ENCODE measurements around the gene BORCS6. TPM values are rescaled to one million over a fixed set of nuclear protein-coding genes. Genes with fewer than 3 reads are reported as not detected.

BORCS6 gene
- total RNA-seq, 2 donors from 2014 or later = 10.2 to 10.8 TPM

DNA sequence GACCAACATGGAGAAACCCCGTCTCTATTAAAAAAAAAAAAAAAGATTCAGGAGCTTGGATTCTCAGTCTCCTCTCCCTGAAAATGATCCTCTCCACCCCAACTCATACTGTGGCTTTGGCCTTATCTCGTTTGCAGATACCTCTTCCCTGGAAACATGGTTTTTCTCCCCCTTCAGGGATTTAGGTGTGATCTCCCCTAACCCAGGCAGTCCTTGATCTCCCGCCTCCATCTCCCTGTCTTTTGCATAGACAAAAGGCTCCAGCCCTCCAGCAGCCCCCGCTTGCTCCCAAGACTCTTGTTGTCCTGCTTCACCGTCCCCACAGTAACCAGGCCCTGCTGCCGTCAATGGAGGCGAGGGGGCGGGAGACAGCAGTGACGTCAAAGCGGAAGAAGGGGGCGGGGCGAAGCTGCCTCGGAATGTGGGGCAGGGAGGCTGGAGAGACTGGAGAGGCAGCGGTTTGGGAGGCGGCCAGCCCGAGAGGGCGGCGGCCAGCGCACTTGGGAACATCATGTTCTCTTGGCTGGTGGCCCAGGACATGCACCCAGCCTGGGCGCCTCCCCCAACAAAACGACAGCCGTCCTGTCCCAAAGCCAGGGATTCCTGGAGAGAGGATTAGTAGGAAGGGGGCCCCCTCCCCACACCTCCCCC is 35.9 kb downstream of the BORCS6 start:
- peak; percentile 100 for DNase-seq (ENCODE audit: low spot score)
- H3K36me3 ChIP-seq = peaks cover 34% of the 10 kb centered on the region
- H3K27me3 ChIP-seq = no peaks in the 10 kb centered on the region
- TF ChIP-seq, protein P1, sequence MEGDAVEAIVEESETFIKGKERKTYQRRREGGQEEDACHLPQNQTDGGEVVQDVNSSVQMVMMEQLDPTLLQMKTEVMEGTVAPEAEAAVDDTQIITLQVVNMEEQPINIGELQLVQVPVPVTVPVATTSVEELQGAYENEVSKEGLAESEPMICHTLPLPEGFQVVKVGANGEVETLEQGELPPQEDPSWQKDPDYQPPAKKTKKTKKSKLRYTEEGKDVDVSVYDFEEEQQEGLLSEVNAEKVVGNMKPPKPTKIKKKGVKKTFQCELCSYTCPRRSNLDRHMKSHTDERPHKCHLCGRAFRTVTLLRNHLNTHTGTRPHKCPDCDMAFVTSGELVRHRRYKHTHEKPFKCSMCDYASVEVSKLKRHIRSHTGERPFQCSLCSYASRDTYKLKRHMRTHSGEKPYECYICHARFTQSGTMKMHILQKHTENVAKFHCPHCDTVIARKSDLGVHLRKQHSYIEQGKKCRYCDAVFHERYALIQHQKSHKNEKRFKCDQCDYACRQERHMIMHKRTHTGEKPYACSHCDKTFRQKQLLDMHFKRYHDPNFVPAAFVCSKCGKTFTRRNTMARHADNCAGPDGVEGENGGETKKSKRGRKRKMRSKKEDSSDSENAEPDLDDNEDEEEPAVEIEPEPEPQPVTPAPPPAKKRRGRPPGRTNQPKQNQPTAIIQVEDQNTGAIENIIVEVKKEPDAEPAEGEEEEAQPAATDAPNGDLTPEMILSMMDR (IDR thresholded peaks at IDR 0.05) = no peak
- peak overlapping the region; percentile 100 for H3K27ac ChIP-seq
- H3K9me3 ChIP-seq = no peaks in the 10 kb centered on the region
- H3K4me1 ChIP-seq = peaks cover 0 to 49% of the 10 kb centered on the region in 2 donors
- H3K4me3 ChIP-seq = peak overlapping the region; percentile 83 to 95

GRCh38 chr17:8153525-8153956 is 36.4 kb downstream of the BORCS6 start:
- Histone ChIP-seq H3K4me1 (peaks cover 0 to 46% of the 10 kb centered on the region in 2 donors), H3K9me3 (no peaks in the 10 kb centered on the region), H3K36me3 (peaks cover 39% of the 10 kb centered on the region), H3K27ac (peak overlapping the region; percentile 100), H3K27me3 (no peaks in the 10 kb centered on the region), H3K4me3 (peak overlapping the region; percentile 46 to 83)
- DNase-seq (ENCODE audit: low spot score) = peak; percentile 94
- TF ChIP-seq, protein P1 (IDR thresholded peaks at IDR 0.05) = no peak

GRCh38 chr17:8153031-8153451 is 36.9 kb downstream of the BORCS6 start:
- Histone ChIP-seq H3K27ac (peak overlapping the region; percentile 100), H3K27me3 (no peaks in the 10 kb centered on the region), H3K9me3 (no peaks in the 10 kb centered on the region), H3K36me3 (peaks cover 44% of the 10 kb centered on the region), H3K4me1 (peaks cover 0 to 47% of the 10 kb centered on the region in 2 donors), H3K4me3 (peak overlapping the region; percentile 46 to 83)
- no peak for DNase-seq (ENCODE audit: low spot score)
- TF ChIP-seq, protein P1 (IDR thresholded peaks at IDR 0.05) = no peak

GRCh38 chr17:8152112-8152775 is 37.7 kb downstream of the BORCS6 start, which contains the start of gene PER1:
Gene PER1 (minus strand): TSS chr17:8152404. CDS start chr17:8150706, 1,698 bp downstream.
- peak within 1 kb of the TSS; percentile 83 to 92 for H3K4me3 ChIP-seq
- H3K36me3 ChIP-seq = peaks cover 52% of the 10 kb centered on the region
- H3K4me1 ChIP-seq = peaks cover 0 to 55% of the 10 kb centered on the region in 2 donors
- H3K27ac ChIP-seq = peak within 1 kb of the TSS; percentile 100
- no peaks in the 10 kb centered on the region for H3K27me3 ChIP-seq
- TF ChIP-seq, protein P1 (IDR thresholded peaks at IDR 0.05) = no peak
- H3K9me3 ChIP-seq = no peaks in the 10 kb centered on the region
- peak; percentile 99 for DNase-seq (ENCODE audit: low spot score)

- H3K4me3 ChIP-seq = peak overlapping the region; percentile 83 to 92
- peaks cover 58% of the 10 kb centered on the region for H3K36me3 ChIP-seq
- peak; percentile 96 for DNase-seq (ENCODE audit: low spot score)
These were observed 38.3 kb downstream of the BORCS6 start for GRCh38 chr17:8151641-8152111.

More at GRCh38 chr17:8151641-8152111, 38.3 kb downstream of the BORCS6 start:
- H3K27ac ChIP-seq = peak overlapping the region; percentile 100
- no peaks in the 10 kb centered on the region for H3K9me3 ChIP-seq
- no peaks in the 10 kb centered on the region for H3K27me3 ChIP-seq
- H3K4me1 ChIP-seq = peaks cover 0 to 56% of the 10 kb centered on the region in 2 donors
- TF ChIP-seq, protein P1 (IDR thresholded peaks at IDR 0.05) = no peak
